GM18870 (cell line): ENCODE measurements around the gene NTN4.
"Not testable (repeated sequence)": the region's sequence is repeated elsewhere in the genome, so short reads cannot be mapped to it uniquely, and the experiment has no call there.

ENCODE experiments used
- ATAC-seq: cut with Tn5 transposase; IDR thresholded peaks from one replicate; pipeline ENCODE4 v1.9.1; 2021; ENCODE audit warnings: moderate library complexity; ENCODE audit not compliant: unreplicated experiment

Gene NTN4

GRCh38 chr12:95671265-95671664, 119.3 kb downstream of the NTN4 start:
- ATAC-seq, result no peak

GRCh38 chr12:95663525-95663924, 127.0 kb downstream of the NTN4 start:
- ATAC-seq, result no peak

- ATAC-seq, result no peak
These were observed 129.2 kb downstream of the NTN4 start for GRCh38 chr12:95661360-95661759.

- no peak for ATAC-seq
These were observed 132.2 kb downstream of the NTN4 start for GRCh38 chr12:95658386-95658785.

- ATAC-seq, result not testable (repeated sequence)
These were observed 135.9 kb downstream of the NTN4 start for GRCh38 chr12:95654665-95655064.

GRCh38 chr12:95653771-95654546, 136.6 kb downstream of the NTN4 start:
- no peak for ATAC-seq

- no peak for ATAC-seq
These were observed 138.9 kb downstream of the NTN4 start for GRCh38 chr12:95651681-95652080.

- ATAC-seq, result no peak
These were observed 141.4 kb downstream of the NTN4 start for GRCh38 chr12:95648990-95649791.

- ATAC-seq, result no peak
These were observed 143.8 kb downstream of the NTN4 start for GRCh38 chr12:95646781-95647190.

GRCh38 chr12:95643256-95643655, 147.3 kb downstream of the NTN4 start:
- ATAC-seq, result no peak

- no peak for ATAC-seq
These were observed 148.0 kb downstream of the NTN4 start for GRCh38 chr12:95642583-95642982.

GRCh38 chr12:95641299-95641952, 149.1 kb downstream of the NTN4 start:
- no peak for ATAC-seq

- ATAC-seq, result no peak
These were observed 150.0 kb downstream of the NTN4 start for GRCh38 chr12:95640516-95640915.

GRCh38 chr12:95637471-95638155, 153.0 kb downstream of the NTN4 start:
- no peak for ATAC-seq

- ATAC-seq, result no peak
These were observed 153.6 kb downstream of the NTN4 start for GRCh38 chr12:95637010-95637409.

- ATAC-seq, result no peak
These were observed 155.6 kb downstream of the NTN4 start for GRCh38 chr12:95634622-95635621.

- ATAC-seq, result no peak
These were observed 156.7 kb downstream of the NTN4 start for GRCh38 chr12:95633732-95634465.

GRCh38 chr12:95633049-95633731, 157.4 kb downstream of the NTN4 start:
- ATAC-seq, result no peak

GRCh38 chr12:95630496-95630895, 160.1 kb downstream of the NTN4 start:
- ATAC-seq, result no peak
